OCI-LY7 (cell line): ENCODE data around the gene ANKRD36C.

Experiments used
- CTCF ChIP-seq: fragments of 200-600 bp; sonication (generic); conservative IDR thresholded peaks from 2 replicates; pipeline ENCODE4 v1.5.1; 2014; ENCODE audit warnings: mild to moderate bottlenecking, antibody characterized with exemption, low read length, moderate library complexity, mixed read lengths
- EZH2phosphoT487 ChIP-seq: fragments of 200-600 bp; sonication (generic); IDR thresholded peaks from 2 replicates; pipeline ENCODE4 v1.6.1; 2018; ENCODE audit warnings: low read depth, borderline replicate concordance, mild to moderate bottlenecking, mixed run types, antibody characterized with exemption, low read length, moderate library complexity, mixed read lengths

- TF ChIP-seq CTCF (no peak), EZH2phosphoT487 (no peak)
Measured at GRCh38 chr2:95799892-95800291, 191.7 kb downstream of the ANKRD36C start.
